Measurements from ENCODE around the gene IL3RA.

Gene IL3RA

GRCh38 chrX:1385253-1386223 lies 49.0 kb downstream of the IL3RA start:
- Histone ChIP-seq H3K27ac (ENCODE audit: low read depth, low read length) (no peak overlapping the region), H3K79me2 (ENCODE audit: control insufficient read depth, insufficient read depth, low read length, unreplicated experiment) (peaks cover 49% of the 10 kb centered on the region)

GRCh38 chrX:1386338-1387127 lies 49.9 kb downstream of the IL3RA start:
- Histone ChIP-seq H2AFZ (ENCODE audit: low read length, unreplicated experiment) (no peak overlapping the region), H3K79me2 (ENCODE audit: control insufficient read depth, insufficient read depth, low read length, unreplicated experiment) (peaks cover 59% of the 10 kb centered on the region), H3K27me3 (ENCODE audit: insufficient read depth, low read length) (no peaks in the 10 kb centered on the region), H3K4me3 (ENCODE audit: low read depth, low read length) (no peak overlapping the region), H3K4me1 (ENCODE audit: control insufficient read depth, insufficient read depth, low read length, unreplicated experiment) (peaks cover 31% of the 10 kb centered on the region), H3K36me3 (ENCODE audit: insufficient read depth, low read length) (peaks cover 68% of the 10 kb centered on the region), H3K27ac (ENCODE audit: low read depth, low read length) (no peak overlapping the region)

More at GRCh38 chrX:1385253-1386223, 49.0 kb downstream of the IL3RA start:
- no peak overlapping the region for H2AFZ ChIP-seq (ENCODE audit: low read length, unreplicated experiment)
- no peaks in the 10 kb centered on the region for H3K27me3 ChIP-seq (ENCODE audit: insufficient read depth, low read length)
- H3K36me3 ChIP-seq (ENCODE audit: insufficient read depth, low read length), result peaks cover 59% of the 10 kb centered on the region
- H3K4me1 ChIP-seq (ENCODE audit: control insufficient read depth, insufficient read depth, low read length, unreplicated experiment), result peaks cover 27% of the 10 kb centered on the region
- no peak overlapping the region for H3K4me3 ChIP-seq (ENCODE audit: low read depth, low read length)

GRCh38 chrX:1387141-1387776 lies 50.7 kb downstream of the IL3RA start:
- peaks cover 61% of the 10 kb centered on the region for H3K79me2 ChIP-seq (ENCODE audit: control insufficient read depth, insufficient read depth, low read length, unreplicated experiment)
- H3K4me1 ChIP-seq (ENCODE audit: control insufficient read depth, insufficient read depth, low read length, unreplicated experiment), result peaks cover 31% of the 10 kb centered on the region
- no peak overlapping the region for H3K27ac ChIP-seq (ENCODE audit: low read depth, low read length)
- H3K36me3 ChIP-seq (ENCODE audit: insufficient read depth, low read length), result peaks cover 68% of the 10 kb centered on the region
- no peaks in the 10 kb centered on the region for H3K27me3 ChIP-seq (ENCODE audit: insufficient read depth, low read length)
- no peak overlapping the region for H2AFZ ChIP-seq (ENCODE audit: low read length, unreplicated experiment)
- H3K4me3 ChIP-seq (ENCODE audit: low read depth, low read length), result no peak overlapping the region

GRCh38 chrX:1388651-1389050 lies 52.1 kb downstream of the IL3RA start:
- Histone ChIP-seq H2AFZ (ENCODE audit: low read length, unreplicated experiment) (no peak overlapping the region), H3K27ac (ENCODE audit: low read depth, low read length) (no peak overlapping the region), H3K27me3 (ENCODE audit: insufficient read depth, low read length) (no peaks in the 10 kb centered on the region), H3K4me1 (ENCODE audit: control insufficient read depth, insufficient read depth, low read length, unreplicated experiment) (peaks cover 23% of the 10 kb centered on the region), H3K4me3 (ENCODE audit: low read depth, low read length) (no peak overlapping the region), H3K36me3 (ENCODE audit: insufficient read depth, low read length) (peaks cover 68% of the 10 kb centered on the region), H3K79me2 (ENCODE audit: control insufficient read depth, insufficient read depth, low read length, unreplicated experiment) (peaks cover 72% of the 10 kb centered on the region)

- Histone ChIP-seq H3K4me3 (ENCODE audit: low read depth, low read length) (peak overlapping the region; percentile 100; the same call in 1 of the 2 replicates), H3K27me3 (ENCODE audit: insufficient read depth, low read length) (no peaks in the 10 kb centered on the region), H3K36me3 (ENCODE audit: insufficient read depth, low read length) (peaks cover 63% of the 10 kb centered on the region), H3K27ac (ENCODE audit: low read depth, low read length) (no peak overlapping the region), H2AFZ (ENCODE audit: low read length, unreplicated experiment) (no peak overlapping the region), H3K4me1 (ENCODE audit: control insufficient read depth, insufficient read depth, low read length, unreplicated experiment) (peaks cover 25% of the 10 kb centered on the region), H3K79me2 (ENCODE audit: control insufficient read depth, insufficient read depth, low read length, unreplicated experiment) (peaks cover 79% of the 10 kb centered on the region)
These were observed 52.8 kb downstream of the IL3RA start for GRCh38 chrX:1389181-1389992.

GRCh38 chrX:1389993-1390285 lies 53.4 kb downstream of the IL3RA start:
- Histone ChIP-seq H3K27ac (ENCODE audit: low read depth, low read length) (no peak overlapping the region), H3K36me3 (ENCODE audit: insufficient read depth, low read length) (peaks cover 58% of the 10 kb centered on the region), H2AFZ (ENCODE audit: low read length, unreplicated experiment) (no peak overlapping the region), H3K4me1 (ENCODE audit: control insufficient read depth, insufficient read depth, low read length, unreplicated experiment) (peaks cover 30% of the 10 kb centered on the region), H3K4me3 (ENCODE audit: low read depth, low read length) (peak overlapping the region; percentile 100; the same call in 1 of the 2 replicates), H3K79me2 (ENCODE audit: control insufficient read depth, insufficient read depth, low read length, unreplicated experiment) (peaks cover 84% of the 10 kb centered on the region), H3K27me3 (ENCODE audit: insufficient read depth, low read length) (no peaks in the 10 kb centered on the region)

GRCh38 chrX:1390621-1391369 lies 54.2 kb downstream of the IL3RA start:
- H3K4me1 ChIP-seq (ENCODE audit: control insufficient read depth, insufficient read depth, low read length, unreplicated experiment), result peaks cover 38% of the 10 kb centered on the region
- peak overlapping the region; percentile 100 for H3K4me3 ChIP-seq (ENCODE audit: low read depth, low read length)
- H3K36me3 ChIP-seq (ENCODE audit: insufficient read depth, low read length), result peaks cover 58% of the 10 kb centered on the region
- no peaks in the 10 kb centered on the region for H3K27me3 ChIP-seq (ENCODE audit: insufficient read depth, low read length)
- H3K79me2 ChIP-seq (ENCODE audit: control insufficient read depth, insufficient read depth, low read length, unreplicated experiment), result peaks cover 91% of the 10 kb centered on the region
- peak overlapping the region; percentile 97 for H3K27ac ChIP-seq (ENCODE audit: low read depth, low read length)
- H2AFZ ChIP-seq (ENCODE audit: low read length, unreplicated experiment), result no peak overlapping the region

- Histone ChIP-seq H2AFZ (ENCODE audit: low read length, unreplicated experiment) (no peak overlapping the region), H3K4me1 (ENCODE audit: control insufficient read depth, insufficient read depth, low read length, unreplicated experiment) (peaks cover 38% of the 10 kb centered on the region), H3K79me2 (ENCODE audit: control insufficient read depth, insufficient read depth, low read length, unreplicated experiment) (peaks cover 90% of the 10 kb centered on the region), H3K4me3 (ENCODE audit: low read depth, low read length) (peak overlapping the region; percentile 100), H3K27me3 (ENCODE audit: insufficient read depth, low read length) (no peaks in the 10 kb centered on the region), H3K36me3 (ENCODE audit: insufficient read depth, low read length) (peaks cover 54% of the 10 kb centered on the region), H3K27ac (ENCODE audit: low read depth, low read length) (peak overlapping the region; percentile 97)
These were observed 54.8 kb downstream of the IL3RA start for GRCh38 chrX:1391370-1391706.

GRCh38 chrX:1391707-1392375 lies 55.3 kb downstream of the IL3RA start, which contains the start of gene SLC25A6:
TSS of gene SLC25A6 (minus strand) at chrX:1392113. CDS start at chrX:1392009, 104 bp downstream.
- H3K79me2 ChIP-seq (ENCODE audit: control insufficient read depth, insufficient read depth, low read length, unreplicated experiment), result peaks cover 85% of the 10 kb centered on the region
- H3K27ac ChIP-seq (ENCODE audit: low read depth, low read length), result peak within 1 kb of the TSS; percentile 97
- H3K4me3 ChIP-seq (ENCODE audit: low read depth, low read length), result peak within 1 kb of the TSS; percentile 100
- no peaks in the 10 kb centered on the region for H3K27me3 ChIP-seq (ENCODE audit: insufficient read depth, low read length)
- H3K36me3 ChIP-seq (ENCODE audit: insufficient read depth, low read length), result peaks cover 49% of the 10 kb centered on the region
- H2AFZ ChIP-seq (ENCODE audit: low read length, unreplicated experiment), result peak within 1 kb of the TSS; percentile 93
- H3K4me1 ChIP-seq (ENCODE audit: control insufficient read depth, insufficient read depth, low read length, unreplicated experiment), result peaks cover 38% of the 10 kb centered on the region

Measured in ACC112 (cell line).